Liver (tissue), 9 donors: ENCODE measurements around the gene FRRS1. TPM values are rescaled to one million over a fixed set of nuclear protein-coding genes. Genes with fewer than 3 reads are reported as not detected.

Experiments
- DNase-seq: peaks from one replicate; pipeline ENCODE4 v3.0.0-alpha.2; 2017; ENCODE audit warnings: low spot score
- H3K27ac ChIP-seq, 2 donors: one replicate each; pipeline ENCODE4 v1.7.0; 2013; ENCODE audit warnings: inconsistent platforms in 2 of 2, low read length in 2 of 2, control low read depth in 1 of 2, low read depth in 1 of 2, mild to moderate bottlenecking in 1 of 2
- H3K27me3 ChIP-seq, 4 donors: one replicate each; pipeline versions ENCODE4 v1.6.1 to v1.7.0; 2013; ENCODE audit warnings: low read length in 3 of 4, inconsistent platforms in 1 of 4, mild to moderate bottlenecking in 1 of 4, moderate library complexity in 1 of 4; ENCODE audit not compliant: control insufficient read depth in 4 of 4, insufficient read depth in 4 of 4
- H3K36me3 ChIP-seq, 4 donors: one replicate each; pipeline versions ENCODE4 v1.6.1 to v1.7.0; 2013; ENCODE audit warnings: low read length in 3 of 4, mild to moderate bottlenecking in 3 of 4, low read depth in 1 of 4, moderate library complexity in 1 of 4; ENCODE audit not compliant: control insufficient read depth in 4 of 4, insufficient read depth in 3 of 4
- H3K4me1 ChIP-seq, 4 donors: one replicate each; pipeline versions ENCODE4 v1.6.1 to v1.7.0; 2013; ENCODE audit warnings: low read length in 3 of 4, mild to moderate bottlenecking in 3 of 4, moderate library complexity in 1 of 4; ENCODE audit not compliant: control insufficient read depth in 4 of 4, insufficient read depth in 4 of 4
- H3K4me3 ChIP-seq, 3 donors: one replicate each; pipeline versions ENCODE4 v1.6.1 to v1.7.0; 2013; ENCODE audit warnings: low read length in 3 of 3, control low read depth in 1 of 3, low read depth in 1 of 3, mild to moderate bottlenecking in 1 of 3
- H3K9ac ChIP-seq, 2 donors: one replicate each; pipeline ENCODE4 v1.7.0; 2013; ENCODE audit warnings: low read length in 2 of 2, mild to moderate bottlenecking in 2 of 2, moderate library complexity in 2 of 2, control low read depth in 1 of 2, low read depth in 1 of 2
- H3K9me3 ChIP-seq, 4 donors: one replicate each; pipeline versions ENCODE4 v1.6.1 to v1.7.0; 2013; ENCODE audit warnings: low read length in 3 of 4; ENCODE audit not compliant: control insufficient read depth in 4 of 4
- ATF3 ChIP-seq: IDR thresholded peaks from 2 replicates; pipeline ENCODE4 v1.6.1; 2016; ENCODE audit warnings: antibody characterized with exemption
- CTCF ChIP-seq: fragments of 150-350 bp; IDR thresholded peaks from 2 replicates; pipeline ENCODE4 v1.5.1; 2017; ENCODE audit warnings: improper control_type of control experiment, low read depth, low read length; ENCODE audit not compliant: missing input control
- EGR1 ChIP-seq, 2 donors: IDR thresholded peaks; 2 replicates each; pipeline ENCODE4 v1.6.1; 2016 to 2018; ENCODE audit warnings: antibody characterized with exemption in 2 of 2, low read depth in 2 of 2
- FOXA1 ChIP-seq: IDR thresholded peaks from 2 replicates; pipeline ENCODE4 v1.6.1; 2016; ENCODE audit warnings: antibody characterized with exemption
- FOXA2 ChIP-seq: IDR thresholded peaks from 2 replicates; pipeline ENCODE4 v1.6.1; 2016; ENCODE audit warnings: antibody characterized with exemption
- GABPA ChIP-seq, 2 donors: IDR thresholded peaks in 1 of 2; conservative IDR thresholded peaks in 1 of 2; 2 replicates each; pipeline ENCODE4 v1.6.1; 2016; ENCODE audit warnings: antibody characterized with exemption in 2 of 2, mild to moderate bottlenecking in 1 of 2, moderate library complexity in 1 of 2
- HNF4A ChIP-seq, 2 donors: conservative IDR thresholded peaks; 2 replicates each; pipeline ENCODE4 v1.6.1; 2016; ENCODE audit warnings: antibody characterized with exemption in 2 of 2, mild to moderate bottlenecking in 2 of 2
- HNF4G ChIP-seq: IDR thresholded peaks from 2 replicates; pipeline ENCODE4 v1.6.1; 2016; ENCODE audit warnings: antibody characterized with exemption
- JUND ChIP-seq, 2 donors: IDR thresholded peaks; 2 replicates each; pipeline ENCODE4 v1.6.1; 2016; ENCODE audit warnings: antibody characterized with exemption in 2 of 2
- MAX ChIP-seq: IDR thresholded peaks from 2 replicates; pipeline ENCODE4 v1.6.1; 2016; ENCODE audit warnings: antibody characterized with exemption
- NR2F2 ChIP-seq: IDR thresholded peaks from 2 replicates; pipeline ENCODE4 v1.6.1; 2016; ENCODE audit warnings: antibody characterized with exemption
- RAD21 ChIP-seq, 2 donors: IDR thresholded peaks; 2 replicates each; pipeline ENCODE4 v1.6.1; 2016; ENCODE audit warnings: antibody characterized with exemption in 2 of 2, mild to moderate bottlenecking in 2 of 2
- REST ChIP-seq: IDR thresholded peaks from 2 replicates; pipeline ENCODE4 v1.6.1; 2016; ENCODE audit warnings: antibody characterized with exemption, mild to moderate bottlenecking
- RXRA ChIP-seq, 2 donors: IDR thresholded peaks; 2 replicates each; pipeline ENCODE4 v1.6.1; 2017 to 2018; ENCODE audit warnings: antibody characterized with exemption in 2 of 2, mild to moderate bottlenecking in 1 of 2
- SP1 ChIP-seq: IDR thresholded peaks from 2 replicates; pipeline ENCODE4 v1.6.1; 2018; ENCODE audit warnings: antibody characterized with exemption, mild to moderate bottlenecking
- TAF1 ChIP-seq: conservative IDR thresholded peaks from 2 replicates; pipeline ENCODE4 v1.6.1; 2016; ENCODE audit warnings: antibody characterized with exemption, mild to moderate bottlenecking
- ZBTB33 ChIP-seq: IDR thresholded peaks from 2 replicates; pipeline ENCODE4 v1.6.1; 2016; ENCODE audit warnings: antibody characterized with exemption
- WGBS: extraction: QIAGEN DNeasy Blood & Tissue Kit; methylation state at CpG from one replicate; pipeline ENCODE4 v1.1.7; 2013; 5-methylcytosine and 5-hydroxymethylcytosine counted together
- polyA plus RNA-seq, 2 donors: library from polyadenylated mRNA; stranded (reverse) in 1 of 2; unstranded in 1 of 2; fragments of 200-250 nt in 1 of 2; fragments of >200 nt in 1 of 2; fragmentation: Nextera tagmentation in 1 of 2; extraction: Ambion mirVana in 1 of 2; gene quantifications; one replicate each; pipeline versions ENCODE4 v1.2.1 to v1.2.3, GENCODE V29; 2013 to 2015
- total RNA-seq, 2 donors: library from RNA; depleted of rRNA; stranded (reverse); fragments of >200 nt; gene quantifications; one replicate each; pipeline ENCODE4 v1.2.3, GENCODE V29; 2014
- donor health status: healthy.
- donor health status: healthy.
- donor health status: healthy.
- donor health status: healthy.
- donor health status: healthy.

Gene FRRS1
- total and polyA plus RNA-seq, 4 donors: 2.7 to 87.4 (median 30.4) TPM

GRCh38 chr1:99728494-99729235 is 37.8 kb downstream of the FRRS1 start:
- no peak for DNase-seq
- Histone ChIP-seq H3K4me3 (no peak overlapping the region), H3K36me3 (peaks cover 5 to 36% (median 14%) of the 10 kb centered on the region in 4 donors), H3K27me3 (no peaks in the 10 kb centered on the region), H3K9ac (no peak overlapping the region), H3K4me1 (peaks cover 0 to 10% (median 6%) of the 10 kb centered on the region in 4 donors), H3K9me3 (no peaks in the 10 kb centered on the region), H3K27ac (no peak overlapping the region)
- WGBS: 85% methylated on average over 4 of the region's 4 CpGs
- no peak for TF ChIP-seq SP1
- TF ChIP-seq REST: no peak
- no peak for TF ChIP-seq JUND (IDR thresholded peaks at IDR 0.05)
- no peak for TF ChIP-seq ZBTB33
- TF ChIP-seq TAF1: no peak
- no peak for TF ChIP-seq GABPA (IDR thresholded peaks at IDR 0.05 in 1 of 2, conservative IDR thresholded peaks at IDR 0.05 in 1 of 2)
- TF ChIP-seq HNF4G: no peak
- no peak for TF ChIP-seq NR2F2
- no peak for TF ChIP-seq EGR1 (IDR thresholded peaks at IDR 0.05; ENCODE audit: low read depth in 2 of 2)
- TF ChIP-seq ATF3: no peak
- TF ChIP-seq FOXA2: no peak
- peak in 1 of 2 donors; percentile 57 for TF ChIP-seq RAD21 (IDR thresholded peaks at IDR 0.05)
- peak; percentile 42 for TF ChIP-seq CTCF
- no peak for TF ChIP-seq FOXA1
- TF ChIP-seq HNF4A (conservative IDR thresholded peaks at IDR 0.05): no peak
- no peak for TF ChIP-seq RXRA (IDR thresholded peaks at IDR 0.05)
- no peak for TF ChIP-seq MAX
